ENCODE results near the gene ATXN7L1.

GRCh38 chr7:105862276-105862675 is 14.1 kb downstream of the ATXN7L1 start:
- TF ChIP-seq EZH2phosphoT487 (IDR thresholded peaks at IDR 0.05; ENCODE audit: low read length) (no peak), CTCF (IDR thresholded peaks at IDR 0.05; ENCODE audit: low read length) (no peak)

Measured in MM.1S (cell line).